ENCODE data around the gene DLGAP1.

DLGAP1 gene

GRCh38 chr18:4084382-4084900 is 370.7 kb downstream of the DLGAP1 start:
- Histone ChIP-seq H3K27ac (no peak overlapping the region), H3K4me3 (no peak overlapping the region)
- no peak for DNase-seq (ENCODE audit: low spot score)
- no peak for TF ChIP-seq CTCF (IDR thresholded peaks at IDR 0.05)

- Histone ChIP-seq H3K4me3 (no peak overlapping the region), H3K27ac (no peak overlapping the region)
- TF ChIP-seq CTCF (IDR thresholded peaks at IDR 0.05), result no peak
- no peak for DNase-seq (ENCODE audit: low spot score)
Measured at GRCh38 chr18:4078246-4078645, 376.9 kb downstream of the DLGAP1 start.

GRCh38 chr18:4077721-4078120 is 377.4 kb downstream of the DLGAP1 start:
- no peak overlapping the region for H3K4me3 ChIP-seq
- no peak for TF ChIP-seq CTCF (IDR thresholded peaks at IDR 0.05)
- no peak overlapping the region for H3K27ac ChIP-seq
- no peak for DNase-seq (ENCODE audit: low spot score)

- H3K27ac ChIP-seq, result no peak overlapping the region
- no peak overlapping the region for H3K4me3 ChIP-seq
- DNase-seq (ENCODE audit: low spot score), result no peak
- TF ChIP-seq CTCF (IDR thresholded peaks at IDR 0.05), result no peak
Measured at GRCh38 chr18:4077204-4077603, 377.9 kb downstream of the DLGAP1 start.

- DNase-seq (ENCODE audit: low spot score), result no peak
- no peak overlapping the region for H3K4me3 ChIP-seq
- no peak overlapping the region for H3K27ac ChIP-seq
- no peak for TF ChIP-seq CTCF (IDR thresholded peaks at IDR 0.05)
Measured at GRCh38 chr18:4074647-4075046, 380.5 kb downstream of the DLGAP1 start.

GRCh38 chr18:4069183-4069582 is 385.9 kb downstream of the DLGAP1 start:
- no peak for TF ChIP-seq CTCF (IDR thresholded peaks at IDR 0.05)
- Histone ChIP-seq H3K27ac (no peak overlapping the region), H3K4me3 (no peak overlapping the region)
- no peak for DNase-seq (ENCODE audit: low spot score)

GRCh38 chr18:4068552-4069158 is 386.5 kb downstream of the DLGAP1 start:
- peak; percentile 51 for TF ChIP-seq CTCF (IDR thresholded peaks at IDR 0.05)
- no peak overlapping the region for H3K4me3 ChIP-seq
- no peak for DNase-seq (ENCODE audit: low spot score)
- H3K27ac ChIP-seq, result no peak overlapping the region
